HL-60/S4 (cell line): Measurements from ENCODE around the gene HJV.

Experiments used
- in situ Hi-C: fragments of 300-500 bp; cut with MboI; formaldehyde crosslinking; loops from 2 replicates; pipeline ENCODE4 v1.14.3; 2022; ENCODE audit warnings: low sequenced_read_pairs

Gene HJV

GRCh38 chr1:145994391-145995120 is 27.0 kb downstream of the HJV start:
- in situ Hi-C loops = no loop called here

GRCh38 chr1:145993618-145994390 is 27.7 kb downstream of the HJV start:
- in situ Hi-C loops = no loop called here

- in situ Hi-C loops = no loop called here
Observed at GRCh38 chr1:145992958-145993617, 28.4 kb downstream of the HJV start.

GRCh38 chr1:145992502-145992936 is 29.0 kb downstream of the HJV start:
- in situ Hi-C loops = no loop called here

GRCh38 chr1:145991735-145992412 is 29.7 kb downstream of the HJV start:
- in situ Hi-C loops = no loop called here

- in situ Hi-C loops = no loop called here
Observed at GRCh38 chr1:145990249-145990855, 31.2 kb downstream of the HJV start.

GRCh38 chr1:145988773-145989172 is 32.8 kb downstream of the HJV start:
- in situ Hi-C loops = loop anchor here (10.0 kb wide), 1 partner anchor 64 kb away; the partner anchor contains the start of gene RBM8A

GRCh38 chr1:145987926-145988325 is 33.6 kb downstream of the HJV start:
- in situ Hi-C loops = loop anchor here (10.0 kb wide), 1 partner anchor 63 kb away; the partner anchor contains the start of gene RBM8A

- in situ Hi-C loops = loop anchor here (10.0 kb wide), 1 partner anchor 62 kb away; the partner anchor contains the start of gene RBM8A
Observed at GRCh38 chr1:145986551-145986950, 35.0 kb downstream of the HJV start.

GRCh38 chr1:145985502-145986439 is 35.8 kb downstream of the HJV start:
- in situ Hi-C loops = loop anchor here (10.0 kb wide), 1 partner anchor 61 kb away; the partner anchor contains the start of gene RBM8A

- in situ Hi-C loops = loop anchor here (10.0 kb wide), 1 partner anchor 60 kb away; the partner anchor contains the start of gene RBM8A
Observed at GRCh38 chr1:145985129-145985501, 36.4 kb downstream of the HJV start.

GRCh38 chr1:145983960-145984830 is 37.3 kb downstream of the HJV start:
- in situ Hi-C loops = loop anchor here (10.0 kb wide), 1 partner anchor 59 kb away; the partner anchor contains the start of gene RBM8A

GRCh38 chr1:145983206-145983675 is 38.3 kb downstream of the HJV start:
- in situ Hi-C loops = loop anchor here (10.0 kb wide), 1 partner anchor 58 kb away; the partner anchor contains the start of gene RBM8A

- in situ Hi-C loops = loop anchor here (10.0 kb wide), 1 partner anchor 57 kb away; the partner anchor contains the start of gene RBM8A
Observed at GRCh38 chr1:145982010-145982723, 39.4 kb downstream of the HJV start.

GRCh38 chr1:145980457-145980994 is 41.0 kb downstream of the HJV start:
- in situ Hi-C loops = loop anchor here (10.0 kb wide), 1 partner anchor 56 kb away; the partner anchor contains the start of gene RBM8A

GRCh38 chr1:145979746-145980456 is 41.6 kb downstream of the HJV start:
- in situ Hi-C loops = loop anchor here (10.0 kb wide), 1 partner anchor 55 kb away; the partner anchor contains the start of gene RBM8A
